ENCODE measurements around the gene IGSF22.

Gene IGSF22

DNA sequence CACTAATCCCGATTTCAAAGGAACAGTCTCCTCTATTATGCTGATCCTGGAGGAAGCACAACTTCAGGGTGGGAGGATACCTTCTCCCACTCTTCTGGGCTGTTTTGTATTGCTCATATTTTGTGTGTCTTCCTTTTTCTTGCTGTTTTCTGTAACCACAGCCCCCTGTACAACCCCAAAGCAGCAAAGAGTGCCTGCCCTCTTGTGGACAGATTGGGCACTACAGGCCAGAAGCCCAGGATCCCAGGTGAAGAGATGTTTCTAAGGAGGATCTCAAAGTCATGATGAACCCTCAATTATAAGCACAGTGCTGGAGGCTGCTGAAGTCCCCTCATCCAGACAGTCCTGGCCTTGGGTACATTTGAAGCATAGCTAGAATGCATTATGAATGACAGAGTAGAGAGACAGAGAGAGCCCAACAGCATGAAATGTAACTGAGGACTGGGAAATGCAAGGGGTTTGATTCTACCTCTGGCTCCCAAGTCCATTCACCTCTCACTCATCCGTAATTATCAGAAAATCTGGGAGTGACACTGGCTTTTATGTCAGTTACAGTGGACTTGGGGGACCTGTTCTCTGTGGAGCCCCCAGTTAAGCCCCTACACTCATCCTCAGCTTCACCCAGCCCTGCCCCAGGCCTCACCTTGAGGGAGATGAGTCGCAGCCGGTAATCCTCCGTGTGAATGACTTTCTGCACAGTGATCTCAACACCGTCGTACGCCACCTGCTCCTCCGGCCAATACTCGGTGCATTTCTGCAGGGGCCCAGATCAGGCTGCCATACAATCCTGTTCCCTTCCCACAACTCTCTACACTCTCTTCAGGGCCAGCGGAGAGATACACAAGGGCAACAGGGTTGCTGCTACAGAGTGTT lies 6.2 kb upstream of the IGSF22 start:
- Mint-ChIP-seq H3K36me3 (ENCODE audit: low read depth) (no peaks in the 10 kb centered on the region), H3K4me1 (peaks cover 5% of the 10 kb centered on the region), H3K4me3 (no peak overlapping the region), H3K27me3 (peaks cover 3% of the 10 kb centered on the region), H3K27ac (no peak overlapping the region), H3K9me3 (no peaks in the 10 kb centered on the region)
- DNase-seq (peak; percentile 72), ATAC-seq (peak; percentile 29)

DNA sequence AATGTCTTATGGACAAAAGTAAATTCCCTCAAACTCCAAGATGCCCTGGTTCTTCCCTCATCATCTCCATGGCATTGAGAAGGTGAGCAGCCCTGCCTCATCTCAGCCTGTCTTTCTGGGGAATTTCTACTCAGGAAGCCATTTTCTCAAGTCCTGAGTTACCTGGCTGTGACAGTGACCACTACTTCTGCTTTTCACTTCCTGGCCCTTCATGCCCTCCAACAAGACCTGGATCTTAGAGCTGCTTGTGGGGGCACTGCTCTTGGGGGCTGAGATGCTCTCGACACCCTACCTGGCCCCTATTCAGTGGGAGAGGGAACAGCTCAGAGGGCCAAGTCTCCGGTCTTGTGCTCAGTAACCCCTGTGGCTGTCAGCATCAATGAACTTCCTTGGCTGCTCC lies 5.5 kb upstream of the IGSF22 start:
- H3K9me3 Mint-ChIP-seq, result no peaks in the 10 kb centered on the region
- H3K27me3 Mint-ChIP-seq, result peaks cover 3% of the 10 kb centered on the region
- no peak overlapping the region for H3K4me3 Mint-ChIP-seq
- H3K36me3 Mint-ChIP-seq (ENCODE audit: low read depth), result no peaks in the 10 kb centered on the region
- H3K4me1 Mint-ChIP-seq, result peaks cover 5% of the 10 kb centered on the region
- no peak for DNase-seq
- ATAC-seq, result no peak
- H3K27ac Mint-ChIP-seq, result no peak overlapping the region

DNA sequence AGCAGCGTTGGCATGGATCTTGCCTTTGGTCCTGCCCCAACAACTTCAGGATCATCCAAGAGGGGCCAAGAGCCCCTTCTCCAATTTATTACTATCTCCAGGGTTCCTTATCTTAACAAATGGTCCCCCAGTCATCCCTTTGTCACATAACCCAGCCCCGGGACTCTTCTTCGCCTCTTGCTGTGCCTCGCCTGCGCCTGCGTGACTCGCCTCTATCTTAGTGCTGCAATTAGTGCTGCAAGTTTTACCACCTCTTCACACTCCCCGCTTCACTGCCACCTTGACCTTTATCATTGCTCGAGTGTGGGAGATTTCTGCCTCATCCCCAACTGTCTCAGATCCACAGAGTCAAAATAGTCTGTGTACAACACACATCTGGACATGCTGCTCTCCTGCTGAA lies 4.0 kb upstream of the IGSF22 start:
- H3K27me3 Mint-ChIP-seq, result no peaks in the 10 kb centered on the region
- H3K9me3 Mint-ChIP-seq, result no peaks in the 10 kb centered on the region
- no peak overlapping the region for H3K4me3 Mint-ChIP-seq
- no peak overlapping the region for H3K27ac Mint-ChIP-seq
- ATAC-seq (no peak), DNase-seq (no peak)
- peaks cover 5% of the 10 kb centered on the region for H3K4me1 Mint-ChIP-seq
- H3K36me3 Mint-ChIP-seq (ENCODE audit: low read depth), result no peaks in the 10 kb centered on the region

DNA sequence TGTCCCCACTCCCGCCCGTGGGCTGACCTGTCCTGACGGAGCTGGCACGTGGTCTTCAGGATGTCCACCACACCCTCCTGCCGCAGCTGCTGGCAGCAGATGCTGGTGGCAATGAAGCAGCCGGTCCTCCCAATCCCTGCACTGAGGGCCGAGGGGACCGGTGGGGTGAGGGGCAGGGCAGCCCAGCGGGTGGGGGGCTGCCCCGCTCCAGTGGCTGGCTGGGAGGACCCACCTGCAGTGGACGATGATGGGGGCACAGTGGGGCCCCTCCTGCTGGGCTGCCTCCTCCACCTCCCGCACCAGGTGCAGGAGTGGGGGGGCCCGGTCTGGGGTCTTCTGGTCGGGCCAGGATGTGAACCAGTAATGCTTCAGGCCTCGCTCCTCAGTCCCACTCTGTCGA lies 3.4 kb upstream of the IGSF22 start:
- no peak overlapping the region for H3K4me3 Mint-ChIP-seq
- H3K36me3 Mint-ChIP-seq (ENCODE audit: low read depth), result no peaks in the 10 kb centered on the region
- H3K27me3 Mint-ChIP-seq, result no peaks in the 10 kb centered on the region
- no peak overlapping the region for H3K27ac Mint-ChIP-seq
- no peaks in the 10 kb centered on the region for H3K9me3 Mint-ChIP-seq
- ATAC-seq (no peak), DNase-seq (no peak)
- peaks cover 5% of the 10 kb centered on the region for H3K4me1 Mint-ChIP-seq

DNA sequence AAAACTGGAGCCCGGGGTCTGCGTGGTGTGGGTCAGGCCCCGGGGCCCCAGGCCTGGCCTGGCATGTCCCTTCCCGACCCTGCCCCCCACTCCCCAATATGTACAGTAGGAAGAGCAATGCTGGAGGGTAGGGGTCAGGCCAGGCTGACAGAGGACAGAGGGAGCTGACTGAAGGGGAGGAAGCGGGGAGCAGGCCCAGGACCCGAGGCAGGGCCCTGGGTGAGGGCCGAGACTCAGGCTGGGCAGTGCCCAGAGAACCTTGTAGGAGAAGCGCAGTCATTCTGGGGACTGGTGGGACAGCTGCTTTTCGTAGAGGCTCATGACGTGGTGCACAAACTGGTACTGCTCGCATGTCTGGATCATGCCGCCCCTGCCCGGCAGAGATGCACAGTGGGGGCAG lies 2.7 kb upstream of the IGSF22 start:
- ATAC-seq, result no peak
- Mint-ChIP-seq H3K27ac (no peak overlapping the region), H3K36me3 (ENCODE audit: low read depth) (no peaks in the 10 kb centered on the region)

DNA sequence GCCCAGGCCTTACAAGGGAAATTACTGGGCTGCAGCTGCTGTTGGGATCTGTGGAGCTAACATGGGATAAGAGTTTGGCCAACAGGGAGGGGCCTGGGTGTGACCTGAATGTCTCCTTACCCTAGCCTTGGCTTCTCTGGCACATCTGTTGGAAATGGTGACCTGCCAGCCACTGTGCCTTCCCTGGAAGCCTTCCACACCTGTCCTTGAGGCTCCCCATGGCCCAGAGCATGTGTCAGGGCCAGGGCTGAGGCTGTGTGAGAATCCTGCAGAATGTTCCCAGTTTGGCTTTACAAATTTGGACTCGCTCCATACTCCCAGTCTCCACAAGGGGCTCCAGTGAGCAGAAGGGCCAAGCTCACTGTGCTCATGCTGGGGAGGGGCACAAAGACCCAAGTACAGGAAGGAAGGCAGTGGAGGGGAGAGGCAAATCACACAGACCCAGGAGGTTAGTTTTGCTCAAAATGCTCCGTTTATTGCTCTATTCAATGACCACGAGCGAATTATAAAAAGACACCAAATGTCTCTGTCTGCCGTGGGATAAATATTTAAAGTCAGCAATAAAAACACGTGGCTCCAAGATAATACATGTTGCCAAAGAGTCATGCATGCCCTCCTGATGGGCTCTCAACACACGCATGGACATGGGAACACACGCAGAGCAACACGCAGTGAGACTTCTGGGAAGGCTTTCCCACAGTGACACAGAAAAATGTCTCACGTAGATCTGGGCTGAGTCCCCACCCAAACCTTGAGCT lies 1.7 kb upstream of the IGSF22 start:
- H3K27me3 Mint-ChIP-seq, result no peaks in the 10 kb centered on the region
- ATAC-seq, result peak; percentile 62
- H3K4me3 Mint-ChIP-seq, result no peak overlapping the region
- no peaks in the 10 kb centered on the region for H3K9me3 Mint-ChIP-seq
- H3K27ac Mint-ChIP-seq, result no peak overlapping the region
- H3K36me3 Mint-ChIP-seq (ENCODE audit: low read depth), result no peaks in the 10 kb centered on the region
- H3K4me1 Mint-ChIP-seq, result peaks cover 5% of the 10 kb centered on the region
- DNase-seq, result peak; percentile 61

More for the DNA sequence above, 2.7 kb upstream of the IGSF22 start:
- Mint-ChIP-seq H3K27me3 (no peaks in the 10 kb centered on the region), H3K9me3 (no peaks in the 10 kb centered on the region), H3K4me1 (peaks cover 5% of the 10 kb centered on the region), H3K4me3 (no peak overlapping the region)
- no peak for DNase-seq

DNA sequence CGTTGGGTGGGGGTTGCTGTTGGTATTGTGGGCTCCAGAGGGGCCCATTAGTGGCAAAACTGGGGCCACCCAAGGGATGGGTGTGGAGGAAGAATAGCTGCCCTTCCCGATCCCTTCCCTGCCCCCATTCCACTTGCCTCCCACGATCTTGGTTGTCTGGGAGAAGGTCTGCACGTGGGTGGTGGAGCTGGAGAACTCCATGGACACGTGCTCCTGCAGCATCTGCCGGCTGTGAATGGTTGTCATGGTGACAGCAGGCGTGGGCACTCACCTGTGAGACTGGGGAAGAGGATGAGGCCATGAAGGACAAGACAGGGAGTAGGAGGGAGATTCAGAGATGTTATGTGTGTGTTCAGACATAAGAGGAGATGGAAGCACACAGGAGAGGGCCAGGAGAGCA lies 2.0 kb downstream of the IGSF22 start:
- no peak overlapping the region for H3K27ac Mint-ChIP-seq

DNA sequence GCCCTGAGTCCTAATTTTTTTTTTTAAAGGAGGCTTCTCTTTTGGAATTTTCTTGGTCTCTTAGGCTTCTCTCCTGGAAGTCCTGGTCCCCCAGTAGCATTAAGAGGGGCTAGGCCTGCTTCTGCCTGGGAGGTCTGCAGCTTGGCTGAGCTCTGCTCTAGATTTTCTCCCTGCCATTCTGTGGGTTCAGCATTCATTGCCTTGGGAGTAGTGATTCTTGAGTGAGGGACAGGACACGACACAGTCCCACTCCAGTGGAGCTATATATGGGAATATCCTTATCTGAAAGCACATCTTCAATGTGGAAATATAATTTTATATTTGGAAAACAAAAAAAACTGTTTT lies 3.7 kb downstream of the IGSF22 start:
- H3K9me3 Mint-ChIP-seq, result no peaks in the 10 kb centered on the region
- no peaks in the 10 kb centered on the region for H3K36me3 Mint-ChIP-seq (ENCODE audit: low read depth)
- no peaks in the 10 kb centered on the region for H3K27me3 Mint-ChIP-seq
- DNase-seq (no peak), ATAC-seq (no peak)
- no peak overlapping the region for H3K27ac Mint-ChIP-seq
- H3K4me1 Mint-ChIP-seq, result peaks cover 7% of the 10 kb centered on the region
- H3K4me3 Mint-ChIP-seq, result peak overlapping the region; percentile 80

More for the DNA sequence above, 2.0 kb downstream of the IGSF22 start:
- H3K4me3 Mint-ChIP-seq, result no peak overlapping the region
- H3K9me3 Mint-ChIP-seq, result no peaks in the 10 kb centered on the region
- peaks cover 8% of the 10 kb centered on the region for H3K4me1 Mint-ChIP-seq
- DNase-seq, result no peak
- ATAC-seq, result no peak
- H3K27me3 Mint-ChIP-seq, result no peaks in the 10 kb centered on the region
- H3K36me3 Mint-ChIP-seq (ENCODE audit: low read depth), result no peaks in the 10 kb centered on the region

DNA sequence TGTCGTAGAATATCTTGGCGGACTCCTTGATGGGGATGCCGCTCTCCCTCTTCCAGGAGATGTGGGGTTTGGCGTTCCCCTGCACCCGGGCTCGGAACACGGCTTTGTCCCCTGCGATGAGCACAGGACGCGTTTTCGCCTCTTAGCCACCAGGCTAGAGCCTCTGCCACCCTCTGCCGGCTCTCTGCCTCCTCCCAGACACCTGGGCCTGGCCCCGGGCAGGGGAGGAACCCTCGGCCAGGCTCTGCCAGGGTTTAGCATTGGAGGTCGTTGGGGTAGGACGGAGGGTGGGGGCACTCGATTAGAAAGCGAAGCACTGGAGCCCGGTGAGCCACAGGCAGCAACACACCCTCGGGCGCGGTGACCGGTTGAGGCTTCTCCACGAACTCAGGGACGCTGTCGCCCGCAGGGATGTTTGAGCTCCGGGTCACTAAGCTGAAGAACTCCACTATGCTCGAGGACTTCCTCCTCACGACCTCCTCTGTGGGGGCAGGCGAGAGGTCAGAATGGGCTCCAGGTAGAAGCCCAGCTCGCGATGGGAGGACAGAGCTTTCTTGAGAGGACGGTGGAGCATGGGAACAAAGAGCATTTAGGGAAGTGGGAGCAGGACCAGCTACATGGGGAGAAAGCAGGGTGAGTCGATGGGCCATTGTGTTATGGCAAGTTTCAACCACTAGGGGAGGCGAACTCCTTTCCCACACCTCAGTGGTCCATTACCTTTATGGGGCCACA lies 4.3 kb downstream of the IGSF22 start:
- ATAC-seq (peak; percentile 62), DNase-seq (peak; percentile 69)
- peak overlapping the region; percentile 80 for H3K4me3 Mint-ChIP-seq
- no peak overlapping the region for H3K27ac Mint-ChIP-seq
- no peaks in the 10 kb centered on the region for H3K36me3 Mint-ChIP-seq (ENCODE audit: low read depth)
- H3K9me3 Mint-ChIP-seq, result no peaks in the 10 kb centered on the region
- H3K27me3 Mint-ChIP-seq, result no peaks in the 10 kb centered on the region
- H3K4me1 Mint-ChIP-seq, result peaks cover 7% of the 10 kb centered on the region

DNA sequence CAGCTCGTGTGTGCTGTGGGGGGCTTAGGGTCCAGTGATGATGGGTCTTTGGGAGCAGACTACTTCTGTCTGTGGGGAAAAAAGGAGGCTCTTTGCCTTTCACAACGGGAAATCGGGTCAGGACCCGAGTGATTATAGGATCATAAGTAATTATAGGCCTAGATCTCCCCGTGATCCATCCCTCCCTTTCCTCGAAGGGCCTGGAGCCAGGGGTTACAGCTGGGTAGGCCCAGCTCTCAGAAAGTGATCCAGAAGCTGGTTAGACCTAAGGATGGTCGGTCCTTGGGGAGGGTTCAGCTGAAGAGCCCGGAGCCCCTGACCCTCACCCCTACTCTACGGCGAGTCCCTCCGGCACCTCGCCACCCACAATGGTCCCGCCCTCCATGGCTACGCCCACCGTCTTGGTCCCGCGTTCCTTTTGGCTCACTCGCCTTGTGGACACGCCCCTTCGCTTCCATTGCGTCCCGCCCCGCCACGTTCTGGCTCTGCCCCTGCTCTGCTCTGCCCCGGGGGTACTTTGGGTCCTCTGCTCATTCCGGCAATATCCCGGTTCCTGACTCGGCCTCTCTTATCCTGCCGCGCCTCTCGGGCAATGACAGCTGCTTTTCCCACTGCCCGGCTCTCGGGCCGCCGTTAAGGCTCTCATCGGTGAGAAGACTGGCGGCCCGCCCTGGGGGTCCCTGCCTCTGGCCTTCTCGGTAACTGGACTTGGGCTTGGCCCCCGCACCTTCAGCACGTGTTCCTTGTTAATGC lies 5.0 kb downstream of the IGSF22 start:
- Mint-ChIP-seq H3K27me3 (no peaks in the 10 kb centered on the region), H3K27ac (peak overlapping the region; percentile 55), H3K36me3 (ENCODE audit: low read depth) (no peaks in the 10 kb centered on the region), H3K4me3 (peak overlapping the region; percentile 80), H3K4me1 (peaks cover 7% of the 10 kb centered on the region), H3K9me3 (no peaks in the 10 kb centered on the region)
- ATAC-seq, result peak; percentile 93
- DNase-seq, result peak; percentile 86

DNA sequence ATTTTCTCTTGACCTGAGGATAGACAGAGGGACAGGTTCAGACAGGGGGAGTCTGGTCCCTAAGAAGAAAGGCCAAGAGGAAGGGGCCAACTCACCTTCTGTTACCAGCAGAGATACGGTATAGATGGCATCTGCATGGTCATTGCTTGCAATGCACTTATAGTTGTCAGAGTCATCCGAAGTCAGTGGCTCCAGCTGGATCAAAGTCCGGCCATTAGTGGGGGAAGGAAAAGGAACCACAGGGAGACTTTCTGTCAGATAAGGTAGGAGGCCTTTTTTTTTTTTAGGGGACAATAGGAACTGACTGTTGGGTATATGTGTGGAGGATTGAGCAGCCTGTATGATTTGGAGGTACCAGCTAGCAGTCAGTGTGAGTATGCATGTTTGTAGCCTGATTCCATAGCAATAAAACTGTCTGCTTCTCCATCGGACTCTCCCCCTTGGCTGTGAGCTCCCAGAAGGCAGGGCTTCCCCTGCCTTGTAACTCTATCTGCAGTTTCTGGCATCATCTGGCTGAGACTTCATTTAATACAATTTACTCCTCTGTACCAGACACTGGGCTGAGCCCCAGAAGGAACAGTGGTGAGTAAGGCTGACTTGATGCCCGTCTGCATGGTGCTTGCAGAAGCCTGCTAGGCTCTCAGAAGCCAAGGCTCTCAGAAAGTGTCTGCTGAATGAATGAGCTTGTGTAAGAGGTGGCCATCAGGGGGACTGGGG lies 5.7 kb downstream of the IGSF22 start:
- Mint-ChIP-seq H3K36me3 (ENCODE audit: low read depth) (no peaks in the 10 kb centered on the region), H3K27me3 (no peaks in the 10 kb centered on the region), H3K27ac (no peak overlapping the region), H3K4me1 (peaks cover 7% of the 10 kb centered on the region), H3K9me3 (no peaks in the 10 kb centered on the region), H3K4me3 (peak overlapping the region; percentile 80)
- ATAC-seq, result no peak
- DNase-seq, result no peak

DNA sequence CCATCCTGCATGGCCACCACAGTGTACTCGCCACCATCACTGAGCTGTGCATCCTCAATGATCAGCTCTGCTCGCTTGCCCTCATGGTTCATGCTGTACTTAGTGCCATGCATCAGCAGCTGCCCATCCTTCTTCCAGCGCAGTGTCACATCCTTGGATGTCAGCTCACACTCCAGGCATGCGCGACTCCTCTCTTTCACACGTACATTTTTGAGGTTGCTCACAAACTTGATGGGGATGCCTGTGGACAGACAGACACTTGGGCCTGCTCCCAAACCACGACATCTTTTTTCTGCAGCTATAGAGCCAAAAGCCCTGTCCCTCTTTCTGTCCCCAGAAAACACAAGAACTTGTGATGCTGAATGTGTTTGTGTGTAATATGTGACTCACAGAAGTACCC lies 10.5 kb downstream of the IGSF22 start:
- no peak overlapping the region for H3K27ac Mint-ChIP-seq

DNA sequence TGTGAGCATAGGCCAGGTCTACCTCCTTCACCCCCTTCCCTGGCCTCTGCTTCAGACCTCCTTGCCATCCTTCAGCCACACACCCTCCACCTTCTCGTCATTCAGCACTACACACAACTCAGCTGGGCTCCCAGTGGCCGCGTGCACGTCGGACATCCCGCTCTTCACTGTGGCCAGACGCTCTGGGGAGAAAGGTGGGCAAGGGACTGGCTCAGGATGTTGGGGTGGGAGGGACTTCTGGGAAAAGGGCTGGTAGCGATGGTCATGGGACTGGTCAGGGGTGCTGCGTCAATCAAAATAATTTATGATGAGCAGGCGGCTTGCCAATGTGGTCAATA lies 11.6 kb downstream of the IGSF22 start:
- DNase-seq (no peak), ATAC-seq (no peak)
- no peaks in the 10 kb centered on the region for H3K4me1 Mint-ChIP-seq
- H3K36me3 Mint-ChIP-seq (ENCODE audit: low read depth), result no peaks in the 10 kb centered on the region
- H3K27ac Mint-ChIP-seq, result no peak overlapping the region
- H3K4me3 Mint-ChIP-seq, result no peak overlapping the region
- no peaks in the 10 kb centered on the region for H3K9me3 Mint-ChIP-seq
- H3K27me3 Mint-ChIP-seq, result no peaks in the 10 kb centered on the region

More for the DNA sequence above, 10.5 kb downstream of the IGSF22 start:
- ATAC-seq, result no peak
- H3K27me3 Mint-ChIP-seq, result no peaks in the 10 kb centered on the region
- H3K36me3 Mint-ChIP-seq (ENCODE audit: low read depth), result no peaks in the 10 kb centered on the region
- H3K4me3 Mint-ChIP-seq, result no peak overlapping the region
- peaks cover under 1% of the 10 kb centered on the region for H3K4me1 Mint-ChIP-seq
- H3K9me3 Mint-ChIP-seq, result no peaks in the 10 kb centered on the region
- no peak for DNase-seq

Data from activated naive CD8-positive, alpha-beta T cell treated with anti-CD3 and anti-CD28 coated beads, Interleukin-2, amount 50 U/mL, for 24 hours (primary cell).